NCI-H1092 treated with DMSO at 0.1 percent for 48 hours (cell line): ENCODE measurements around the gene RGS9.

ENCODE experiments used
- DNase-seq: peaks from one replicate; lab custom pipeline; 2025; lab: John Stamatoyannopoulos, UW

The RGS9 gene

GRCh38 chr17:65261152-65261551 is 124.0 kb downstream of the RGS9 start:
- no peak for DNase-seq

- DNase-seq = no peak
Measured at GRCh38 chr17:65261682-65262636, 124.8 kb downstream of the RGS9 start.

- DNase-seq = no peak
Measured at GRCh38 chr17:65265276-65265675, 128.1 kb downstream of the RGS9 start.

- no peak for DNase-seq
Measured at GRCh38 chr17:65268832-65269231, 131.7 kb downstream of the RGS9 start.

- DNase-seq = no peak
Measured at GRCh38 chr17:65270499-65271253, 133.5 kb downstream of the RGS9 start.

GRCh38 chr17:65271296-65271695 is 134.1 kb downstream of the RGS9 start:
- no peak for DNase-seq
